GM12878 (cell line): ENCODE data around the gene CACNA1D. TPM values are rescaled to one million over a fixed set of nuclear protein-coding genes. Genes with fewer than 3 reads are reported as not detected.

Experiments
- ATAC-seq: fragments of 200-7000 bp; cut with Tn5 transposase; 3 replicates; pipeline ENCODE4 v1.9.1; 2020; ENCODE audit warnings: mild to moderate bottlenecking, moderate library complexity
- BruUV-seq: library from RNA; stranded (reverse); fragments of 400-500 nt; replicated peaks from 2 replicates; lab custom pipeline; 2021; lab: Mats Ljungman, UMichigan
- CTCF ChIA-PET: fragments of 300-600 bp; sonication (Branson Sonifier 250); formaldehyde crosslinking; extraction: SDS; loops from one replicate; lab custom pipeline; 2021; ENCODE audit warnings: inconsistent platforms; lab: Yijun Ruan, JAX
- POLR2A ChIA-PET: fragments of 350-600 bp; formaldehyde crosslinking; extraction: SDS; loops from one replicate; lab custom pipeline; 2021; ENCODE audit warnings: inconsistent platforms; lab: Charles Lee
- RAD21 ChIA-PET: fragments of 300-600 bp; sonication (Branson Sonifier 250); formaldehyde crosslinking; loops from one replicate; lab custom pipeline; 2023; ENCODE audit warnings: antibody characterized with exemption; ENCODE audit not compliant: unreplicated experiment; lab: Charles Lee
- SMC1A ChIA-PET: fragments of 300-600 bp; sonication (Branson Sonifier 250); formaldehyde crosslinking; loops from one replicate; lab custom pipeline; 2023; ENCODE audit not compliant: unreplicated experiment, uncharacterized antibody; lab: Charles Lee
- DNase-seq: peaks from one replicate; pipeline ENCODE4 v3.0.0-alpha.2; 2011; ENCODE audit warnings: low read depth, low spot score
- FAIRE-seq: peaks from 3 replicates; lab custom pipeline; 2011; peaks lifted over from hg19 to GRCh38; lab: Jason Lieb, UNC
- H2AFZ ChIP-seq: 2 replicates; pipeline ENCODE4 v1.6.0; 2011; ENCODE audit warnings: low read depth, low read length, control low read depth; ENCODE audit not compliant: control insufficient read depth
- H3K27ac ChIP-seq: 2 replicates; pipeline ENCODE4 v1.5.1; 2011; ENCODE audit warnings: control low read depth; ENCODE audit not compliant: control insufficient read depth, insufficient read depth
- H3K27me3 ChIP-seq, 2 experiments: replicated peaks in 1 of 2; 2 replicates each; pipeline versions ENCODE4 v1.6.0 to v1.6.1; 2011; ENCODE audit warnings: low read length in 1 of 2; ENCODE audit not compliant: control insufficient read depth in 2 of 2, insufficient read depth in 2 of 2
- H3K36me3 ChIP-seq, 2 experiments: 2 replicates each; pipeline ENCODE4 v1.5.1; 2011; ENCODE audit warnings: low read length in 1 of 2; ENCODE audit not compliant: control insufficient read depth in 2 of 2, insufficient read depth in 2 of 2
- H3K4me1 ChIP-seq: 2 replicates; pipeline ENCODE4 v1.6.1; 2011; ENCODE audit warnings: mild to moderate bottlenecking, low read length, moderate library complexity, mixed read lengths; ENCODE audit not compliant: control insufficient read depth, insufficient read depth
- H3K4me2 ChIP-seq: 2 replicates; pipeline ENCODE4 v1.6.0; 2011; ENCODE audit warnings: control low read depth; ENCODE audit not compliant: control insufficient read depth, insufficient read depth
- H3K4me3 ChIP-seq: fragments of 200-600 bp; sonication (generic); 2 replicates; pipeline ENCODE4 v1.5.1; 2016
- H3K79me2 ChIP-seq: 2 replicates; pipeline ENCODE4 v1.6.0; 2011; ENCODE audit warnings: low read length; ENCODE audit not compliant: control insufficient read depth, insufficient read depth
- H3K9ac ChIP-seq: 2 replicates; pipeline ENCODE4 v1.8.0; 2011; ENCODE audit warnings: low read length, control low read depth, mixed read lengths; ENCODE audit not compliant: control insufficient read depth, insufficient read depth
- H3K9me3 ChIP-seq: replicated peaks from 3 replicates; pipeline ENCODE4 v1.5.1; 2011; ENCODE audit warnings: mild to moderate bottlenecking, low read length; ENCODE audit not compliant: control insufficient read depth, insufficient read depth
- H4K20me1 ChIP-seq: 2 replicates; pipeline ENCODE4 v1.6.0; 2011; ENCODE audit not compliant: control insufficient read depth, insufficient read depth
- ASH2L ChIP-seq: fragments of 300-600, 200-600 bp; sonication (generic); IDR thresholded peaks from 2 replicates; pipeline ENCODE4 v1.6.1; 2017; ENCODE audit warnings: low read depth, mild to moderate bottlenecking, borderline replicate concordance
- ESRRA ChIP-seq: IDR thresholded peaks from 2 replicates; pipeline ENCODE4 v1.6.1; 2012; ENCODE audit warnings: mild to moderate bottlenecking, low read length, improper control_type of control experiment
- ETV6 ChIP-seq, 2 experiments: fragments of 450-650 bp in 1 of 2; IDR thresholded peaks in 1 of 2; conservative IDR thresholded peaks in 1 of 2; 2 replicates each; pipeline ENCODE4 v1.6.1; 2014; ENCODE audit warnings: antibody characterized with exemption in 1 of 2, borderline replicate concordance in 1 of 2, low read depth in 1 of 2, mild to moderate bottlenecking in 1 of 2, moderate library complexity in 1 of 2
- FOXM1 ChIP-seq: IDR thresholded peaks from 2 replicates; pipeline ENCODE4 v1.6.1; 2012; ENCODE audit warnings: low read depth, mild to moderate bottlenecking, inconsistent platforms, low read length, moderate library complexity
- KLF5 ChIP-seq: fragments of 450-650 bp; IDR thresholded peaks from 2 replicates; pipeline ENCODE4 v1.6.1; 2014; ENCODE audit warnings: mild to moderate bottlenecking; ENCODE audit not compliant: partially characterized antibody
- NFYA ChIP-seq: IDR thresholded peaks from 2 replicates; pipeline ENCODE4 v1.6.1; 2011; ENCODE audit warnings: low read depth, mild to moderate bottlenecking, low read length, improper control_type of control experiment, borderline replicate concordance
- NR2C1 ChIP-seq: fragments of 450-650 bp; IDR thresholded peaks from 2 replicates; pipeline ENCODE4 v1.6.1; 2017; ENCODE audit warnings: antibody characterized with exemption, mild to moderate bottlenecking, moderate library complexity
- RBBP5 ChIP-seq: fragments of 200-600 bp; sonication (generic); conservative IDR thresholded peaks from 2 replicates; pipeline ENCODE4 v1.6.1; 2016
- SIX5 ChIP-seq: IDR thresholded peaks from 2 replicates; pipeline ENCODE4 v1.6.1; 2011; ENCODE audit warnings: mild to moderate bottlenecking, low read depth, low read length, moderate library complexity; ENCODE audit not compliant: severe bottlenecking
- SMAD5 ChIP-seq: IDR thresholded peaks from 2 replicates; pipeline ENCODE4 v1.6.1; 2016; ENCODE audit warnings: antibody characterized with exemption, low read depth
- YBX1 ChIP-seq: fragments of 450-650 bp; IDR thresholded peaks from 2 replicates; pipeline ENCODE4 v1.6.1; 2016; ENCODE audit warnings: antibody characterized with exemption
- ZZZ3 ChIP-seq: IDR thresholded peaks from 2 replicates; pipeline ENCODE4 v1.6.1; 2011; ENCODE audit warnings: low read depth; ENCODE audit not compliant: control insufficient read depth, insufficient read length
- WGBS: methylation state at CpG from one replicate; pipeline ENCODE4 v1.1.6; 2016; ENCODE audit warnings: low lambda C conversion rate; ENCODE audit not compliant: insufficient replicate concordance, insufficient coverage; ENCODE audit errors: missing lambda C conversion rate; 5-methylcytosine and 5-hydroxymethylcytosine counted together
- in situ Hi-C: fragments of 300-500 bp; cut with MboI; formaldehyde crosslinking; loops from 9 replicates; pipeline ENCODE4 v1.14.3; 2018; ENCODE audit warnings: mixed read lengths
- intact Hi-C: fragments of 100-400 bp; cut with micrococcal nuclease; formaldehyde crosslinking; loops from one replicate; pipeline ENCODE4 v1.14.2; 2022; ENCODE audit not compliant: unreplicated experiment
- polyA plus RNA-seq, 11 experiments: library from polyadenylated mRNA; depleted of rRNA in 4 of 11; unstranded in 6 of 11; stranded (reverse) in 5 of 11; fragments of >200 nt; fragmentation: Nextera tagmentation in 4 of 11; fragmentation: Illumina TruSeq in 1 of 11; extraction: Ambion mirVana in 4 of 11; extraction: Trizol in 1 of 11; gene quantifications; 1 replicate in 1 of 11; 2 replicates in 10 of 11; pipeline versions ENCODE4 v1.2.1 to v1.2.3, GENCODE V29; 2011 to 2016; ENCODE audit warnings: inconsistent platforms in 2 of 11, missing spikeins in 2 of 11, low read depth in 1 of 11
- total RNA-seq, 4 experiments: library from RNA; depleted of rRNA in 3 of 4; stranded (reverse); fragments of >200 nt in 3 of 4; fragmentation: Illumina TruSeq in 1 of 4; extraction: Trizol in 1 of 4; gene quantifications; 2 replicates each; pipeline versions ENCODE4 v1.2.1 to v1.2.3, GENCODE V29; 2013 to 2021
- TF ChIP-seq, protein P1 (sequence below): fragments of 450-650 bp; conservative IDR thresholded peaks from 2 replicates; pipeline ENCODE4 v1.6.1; 2017; ENCODE audit warnings: mild to moderate bottlenecking, moderate library complexity
- TF ChIP-seq, protein P2 (sequence below): fragments of 450-650 bp; IDR thresholded peaks from 2 replicates; pipeline ENCODE4 v1.6.1; 2017; ENCODE audit warnings: mild to moderate bottlenecking, moderate library complexity

CACNA1D gene
- total and polyA plus RNA-seq, 10 of the 15 experiments (the other 5 are each of a cell fraction or from before 2014, with no cell fraction given) = 0.21 to 24.4 (median 1.6) TPM

DNA sequence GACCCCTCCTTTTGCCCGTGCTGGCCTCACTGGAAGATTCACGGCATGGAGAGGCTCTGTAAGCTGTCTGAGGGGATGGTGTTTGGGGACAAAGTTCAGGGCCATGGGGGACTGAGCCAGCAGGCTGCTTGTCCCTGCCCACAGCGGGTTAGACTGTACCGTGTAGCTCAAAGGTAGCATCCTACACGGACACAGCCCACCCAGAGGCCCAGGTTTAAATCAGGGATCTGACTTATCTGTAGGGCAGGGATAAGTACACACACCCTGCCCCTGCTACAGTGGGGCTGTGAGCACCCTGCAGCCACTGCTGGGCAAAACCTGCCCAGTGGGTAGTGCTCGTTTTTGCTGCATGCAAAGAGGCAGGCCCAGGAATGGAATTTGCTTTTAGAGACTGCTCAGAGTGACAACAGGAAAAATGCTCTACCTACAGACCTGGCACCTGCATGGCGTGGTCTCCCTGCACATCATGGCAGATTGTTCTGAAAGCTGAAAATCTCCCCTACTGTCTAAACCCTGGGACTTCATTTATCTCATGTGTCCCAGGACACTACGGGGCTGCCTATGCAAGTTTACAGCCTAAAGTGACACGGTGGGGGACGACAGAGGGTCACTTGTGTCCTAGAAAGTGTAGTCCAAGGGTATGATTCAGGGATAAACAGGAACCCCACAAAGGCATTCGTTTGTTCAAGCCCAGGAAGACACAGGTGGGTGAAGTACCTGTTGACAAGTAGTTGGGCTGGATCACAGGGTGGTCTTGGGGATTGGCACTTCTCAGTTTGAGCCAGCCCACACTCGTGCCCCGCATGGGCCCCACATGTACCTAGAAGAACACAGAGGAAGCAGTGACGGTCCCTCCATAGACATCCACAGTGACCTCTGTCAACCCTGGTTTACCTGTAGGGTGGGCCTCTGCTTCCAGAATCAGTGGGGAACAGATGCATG, 324.1 kb downstream of the CACNA1D start (continued):
- TF ChIP-seq SIX5 (no peak), FOXM1 (no peak), YBX1 (no peak), RBBP5 (no peak), ASH2L (no peak)

GRCh38 chr3:53819163-53819868, 324.9 kb downstream of the CACNA1D start:
- Histone ChIP-seq H3K27me3 (no peaks in the 10 kb centered on the region), H3K4me1 (no peaks in the 10 kb centered on the region), H3K79me2 (no peaks in the 10 kb centered on the region), H3K36me3 (peaks cover 4% of the 10 kb centered on the region in 2 experiments; a peak in 3 of 4 replicates), H3K4me2 (no peak overlapping the region), H3K4me3 (no peak overlapping the region), H3K27ac (no peak overlapping the region), H3K9ac (no peak overlapping the region), H4K20me1 (no peaks in the 10 kb centered on the region), H3K9me3 (no peaks in the 10 kb centered on the region), H2AFZ (no peak overlapping the region)
- DNase-seq (no peak), FAIRE-seq (no peak), ATAC-seq (no peak)
- CTCF ChIA-PET = no interaction called here
- intact Hi-C loops (no loop called here), in situ Hi-C loops (no loop called here)
- RAD21 ChIA-PET = no interaction called here
- WGBS = 40% methylated on average over 14 of the region's 14 CpGs
- SMC1A ChIA-PET = interaction anchor here (0.8 kb wide), 1 partner anchor 76 kb away, joined by 3 read pairs; no protein-coding TSS in a partner anchor
- BruUV-seq = no TSS peak
- POLR2A ChIA-PET = no interaction called here
- TF ChIP-seq KLF5 (no peak), ESRRA (no peak), FOXM1 (no peak), ETV6 (conservative IDR thresholded peaks at IDR 0.05 in 1 of 2, IDR thresholded peaks at IDR 0.05 in 1 of 2; ENCODE audit: borderline replicate concordance in 1 of 2, low read depth in 1 of 2) (no peak), SMAD5 (no peak), ZZZ3 (no peak), NR2C1 (no peak), NFYA (no peak)
- TF ChIP-seq, protein P1, sequence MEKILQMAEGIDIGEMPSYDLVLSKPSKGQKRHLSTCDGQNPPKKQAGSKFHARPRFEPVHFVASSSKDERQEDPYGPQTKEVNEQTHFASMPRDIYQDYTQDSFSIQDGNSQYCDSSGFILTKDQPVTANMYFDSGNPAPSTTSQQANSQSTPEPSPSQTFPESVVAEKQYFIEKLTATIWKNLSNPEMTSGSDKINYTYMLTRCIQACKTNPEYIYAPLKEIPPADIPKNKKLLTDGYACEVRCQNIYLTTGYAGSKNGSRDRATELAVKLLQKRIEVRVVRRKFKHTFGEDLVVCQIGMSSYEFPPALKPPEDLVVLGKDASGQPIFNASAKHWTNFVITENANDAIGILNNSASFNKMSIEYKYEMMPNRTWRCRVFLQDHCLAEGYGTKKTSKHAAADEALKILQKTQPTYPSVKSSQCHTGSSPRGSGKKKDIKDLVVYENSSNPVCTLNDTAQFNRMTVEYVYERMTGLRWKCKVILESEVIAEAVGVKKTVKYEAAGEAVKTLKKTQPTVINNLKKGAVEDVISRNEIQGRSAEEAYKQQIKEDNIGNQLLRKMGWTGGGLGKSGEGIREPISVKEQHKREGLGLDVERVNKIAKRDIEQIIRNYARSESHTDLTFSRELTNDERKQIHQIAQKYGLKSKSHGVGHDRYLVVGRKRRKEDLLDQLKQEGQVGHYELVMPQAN = no peak
- TF ChIP-seq, protein P2, sequence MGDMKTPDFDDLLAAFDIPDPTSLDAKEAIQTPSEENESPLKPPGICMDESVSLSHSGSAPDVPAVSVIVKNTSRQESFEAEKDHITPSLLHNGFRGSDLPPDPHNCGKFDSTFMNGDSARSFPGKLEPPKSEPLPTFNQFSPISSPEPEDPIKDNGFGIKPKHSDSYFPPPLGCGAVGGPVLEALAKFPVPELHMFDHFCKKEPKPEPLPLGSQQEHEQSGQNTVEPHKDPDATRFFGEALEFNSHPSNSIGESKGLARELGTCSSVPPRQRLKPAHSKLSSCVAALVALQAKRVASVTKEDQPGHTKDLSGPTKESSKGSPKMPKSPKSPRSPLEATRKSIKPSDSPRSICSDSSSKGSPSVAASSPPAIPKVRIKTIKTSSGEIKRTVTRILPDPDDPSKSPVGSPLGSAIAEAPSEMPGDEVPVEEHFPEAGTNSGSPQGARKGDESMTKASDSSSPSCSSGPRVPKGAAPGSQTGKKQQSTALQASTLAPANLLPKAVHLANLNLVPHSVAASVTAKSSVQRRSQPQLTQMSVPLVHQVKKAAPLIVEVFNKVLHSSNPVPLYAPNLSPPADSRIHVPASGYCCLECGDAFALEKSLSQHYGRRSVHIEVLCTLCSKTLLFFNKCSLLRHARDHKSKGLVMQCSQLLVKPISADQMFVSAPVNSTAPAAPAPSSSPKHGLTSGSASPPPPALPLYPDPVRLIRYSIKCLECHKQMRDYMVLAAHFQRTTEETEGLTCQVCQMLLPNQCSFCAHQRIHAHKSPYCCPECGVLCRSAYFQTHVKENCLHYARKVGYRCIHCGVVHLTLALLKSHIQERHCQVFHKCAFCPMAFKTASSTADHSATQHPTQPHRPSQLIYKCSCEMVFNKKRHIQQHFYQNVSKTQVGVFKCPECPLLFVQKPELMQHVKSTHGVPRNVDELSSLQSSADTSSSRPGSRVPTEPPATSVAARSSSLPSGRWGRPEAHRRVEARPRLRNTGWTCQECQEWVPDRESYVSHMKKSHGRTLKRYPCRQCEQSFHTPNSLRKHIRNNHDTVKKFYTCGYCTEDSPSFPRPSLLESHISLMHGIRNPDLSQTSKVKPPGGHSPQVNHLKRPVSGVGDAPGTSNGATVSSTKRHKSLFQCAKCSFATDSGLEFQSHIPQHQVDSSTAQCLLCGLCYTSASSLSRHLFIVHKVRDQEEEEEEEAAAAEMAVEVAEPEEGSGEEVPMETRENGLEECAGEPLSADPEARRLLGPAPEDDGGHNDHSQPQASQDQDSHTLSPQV = no peak
